A204.1 (cell line): ENCODE measurements around the gene GPC3.
"Not testable (repeated sequence)": the region's sequence is repeated elsewhere in the genome, so short reads cannot be mapped to it uniquely, and the experiment has no call there.

Experiments
- FAIRE-seq: peaks from 2 replicates; lab custom pipeline; 2012; peaks lifted over from hg19 to GRCh38; lab: Jason Lieb, UNC

The GPC3 gene

DNA sequence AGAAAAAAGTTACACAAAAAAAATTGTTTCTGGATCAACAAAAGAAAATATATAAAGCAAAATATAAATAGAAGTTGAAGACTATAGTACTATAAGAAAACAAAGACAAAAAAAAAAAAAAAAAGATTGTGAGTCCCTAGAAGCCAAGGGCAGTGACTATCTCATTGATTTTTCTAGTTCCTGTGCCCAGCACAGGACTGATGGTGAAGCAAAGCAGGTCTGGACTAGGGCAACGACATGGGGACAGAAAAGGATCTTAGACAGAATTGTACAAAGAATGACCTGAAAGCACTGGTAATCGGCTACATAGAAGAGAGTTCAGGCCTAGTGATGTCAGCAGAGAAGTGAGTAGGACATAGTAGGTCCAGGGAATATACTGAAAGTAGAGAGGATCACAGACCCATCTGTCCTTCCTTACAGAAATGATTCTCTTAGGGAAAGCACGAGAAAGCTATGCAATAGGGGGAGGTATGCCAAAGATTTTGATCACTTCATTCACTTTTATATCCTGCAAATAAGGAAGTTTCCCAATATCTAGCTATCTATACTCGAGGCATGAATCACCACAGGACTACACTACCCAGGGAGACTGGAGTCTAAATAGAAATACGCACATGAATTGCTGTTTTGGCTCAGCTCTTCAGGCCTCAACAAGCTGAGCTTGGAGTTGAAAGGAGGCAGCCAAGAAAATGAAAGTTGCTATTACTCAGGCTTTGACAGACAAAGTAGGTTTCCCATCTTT is 339.2 kb downstream of the GPC3 start:
- FAIRE-seq: no peak

DNA sequence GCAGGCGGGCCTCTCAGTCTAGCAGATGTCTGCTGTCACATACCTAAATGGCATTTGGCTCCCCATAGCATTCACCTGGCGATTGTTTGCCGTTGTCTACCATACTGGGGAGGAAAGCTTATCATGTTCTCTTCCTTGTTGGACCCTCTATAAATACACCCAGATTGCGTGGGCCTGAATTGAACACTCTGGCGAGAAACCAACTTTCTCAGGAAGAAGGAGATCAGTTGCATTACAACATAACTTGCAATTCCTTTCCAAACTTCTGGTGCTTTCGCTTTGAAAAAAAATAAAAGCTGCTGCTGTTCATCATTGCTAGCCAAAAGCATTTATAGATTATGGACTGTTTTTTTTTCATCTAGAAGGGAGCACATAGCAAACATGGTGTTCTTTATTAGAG is 340.1 kb downstream of the GPC3 start:
- no peak for FAIRE-seq

- no peak for FAIRE-seq
Observed at GRCh38 chrX:133640161-133641015, 345.0 kb downstream of the GPC3 start.

- no peak for FAIRE-seq
Observed at GRCh38 chrX:133639726-133640125, 345.7 kb downstream of the GPC3 start.

- FAIRE-seq: no peak
Observed at GRCh38 chrX:133638285-133638684, 347.1 kb downstream of the GPC3 start.

DNA sequence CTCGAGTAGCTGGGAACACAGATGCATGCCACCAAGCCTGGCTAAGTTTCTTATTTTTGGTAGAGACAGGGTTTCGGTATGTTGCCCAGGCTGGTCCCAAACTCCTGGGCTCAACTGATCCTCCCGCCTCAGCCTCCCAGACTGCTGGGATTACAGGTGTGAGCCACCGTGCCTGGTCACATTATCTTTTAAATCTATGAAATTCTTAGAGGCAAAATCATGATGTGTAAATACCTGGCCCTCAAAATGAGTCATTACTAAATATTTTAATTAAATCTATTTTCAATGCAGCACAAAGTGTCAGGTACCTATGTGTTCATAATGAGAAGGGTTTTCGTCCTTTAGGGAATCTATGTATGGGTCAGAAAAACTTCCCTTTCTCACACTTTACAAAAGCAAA is 347.6 kb downstream of the GPC3 start:
- no peak for FAIRE-seq

DNA sequence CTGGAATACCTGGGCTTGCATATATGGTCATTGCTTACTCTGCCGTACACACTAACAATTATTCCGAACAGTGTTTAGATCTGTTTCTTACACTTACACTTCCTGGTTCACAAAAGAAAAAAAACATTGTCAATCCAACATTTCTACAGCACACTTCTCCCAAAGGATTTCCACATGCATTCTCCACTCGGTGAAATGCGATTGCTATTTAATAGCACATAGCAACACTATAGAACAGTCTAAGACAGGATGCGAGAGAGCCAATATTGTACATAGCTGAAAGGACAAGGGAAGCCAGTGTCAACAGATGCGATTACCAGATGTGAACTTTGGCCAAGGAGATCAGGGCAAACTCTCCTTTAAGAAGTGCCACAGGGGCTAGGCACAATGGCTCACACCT is 349.4 kb downstream of the GPC3 start:
- no peak for FAIRE-seq

- FAIRE-seq: no peak
Observed at GRCh38 chrX:133634416-133634815, 351.0 kb downstream of the GPC3 start.

- FAIRE-seq: no peak
Observed at GRCh38 chrX:133633950-133634349, 351.4 kb downstream of the GPC3 start.

DNA sequence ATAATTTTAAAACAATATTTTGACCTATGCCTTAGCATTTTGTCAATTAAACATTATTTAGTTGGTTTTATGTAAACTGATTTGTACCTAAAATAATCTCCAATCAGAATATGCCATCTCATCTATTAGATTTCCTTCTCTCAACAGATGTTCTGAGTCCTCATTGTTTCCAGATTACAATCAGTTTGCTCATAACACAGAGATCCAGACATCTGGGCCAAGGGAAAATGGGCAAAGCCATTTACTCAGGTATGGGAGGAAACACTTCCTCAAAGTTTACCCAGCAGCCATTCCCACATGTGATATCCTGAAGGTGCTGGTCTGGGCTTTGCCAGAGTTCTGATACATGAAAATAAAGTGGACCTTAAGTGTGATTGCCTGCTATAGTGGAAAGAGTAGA is 352.2 kb downstream of the GPC3 start:
- FAIRE-seq: no peak

DNA sequence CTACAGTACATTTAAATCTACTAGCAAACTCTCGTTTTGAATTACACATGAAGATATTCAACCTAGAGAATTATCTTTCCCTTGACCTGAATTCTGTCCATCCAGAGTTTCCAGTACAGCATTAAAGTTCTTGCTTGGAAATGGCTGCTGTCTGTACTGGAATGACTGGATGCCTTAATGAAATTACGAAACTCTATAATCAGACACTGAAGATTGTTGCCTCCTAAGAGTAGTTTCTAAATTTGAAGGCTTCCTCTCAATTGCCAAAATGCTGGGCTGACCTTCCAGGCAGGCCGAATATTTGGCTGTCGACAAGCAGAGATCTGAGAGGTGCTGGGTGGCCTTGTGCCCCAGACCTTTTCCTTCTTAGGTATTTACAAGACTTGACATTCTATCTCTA is 355.0 kb downstream of the GPC3 start:
- FAIRE-seq: no peak

DNA sequence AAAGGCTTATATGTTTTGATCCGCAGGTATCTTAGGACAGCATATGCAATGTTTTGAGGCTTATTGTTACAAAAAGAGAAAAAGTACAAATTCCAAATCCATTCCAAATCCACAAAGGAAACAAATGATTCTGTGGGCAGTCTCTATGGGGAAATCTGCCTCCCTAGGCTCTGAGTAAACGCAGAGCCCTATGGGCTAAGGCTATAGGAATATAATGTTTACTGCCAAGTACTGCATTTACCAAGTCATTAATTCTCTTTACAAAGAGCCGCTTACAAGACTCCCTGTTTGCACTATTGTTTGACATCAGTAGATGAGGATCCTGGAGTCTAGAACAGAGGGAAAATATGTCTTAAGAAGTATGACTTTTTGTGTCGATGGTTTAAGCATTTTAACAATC is 357.7 kb downstream of the GPC3 start:
- FAIRE-seq: no peak

- FAIRE-seq: not testable (repeated sequence)
Observed at GRCh38 chrX:133621384-133621783, 364.0 kb downstream of the GPC3 start.

GRCh38 chrX:133611676-133612075 is 373.7 kb downstream of the GPC3 start:
- no peak for FAIRE-seq

DNA sequence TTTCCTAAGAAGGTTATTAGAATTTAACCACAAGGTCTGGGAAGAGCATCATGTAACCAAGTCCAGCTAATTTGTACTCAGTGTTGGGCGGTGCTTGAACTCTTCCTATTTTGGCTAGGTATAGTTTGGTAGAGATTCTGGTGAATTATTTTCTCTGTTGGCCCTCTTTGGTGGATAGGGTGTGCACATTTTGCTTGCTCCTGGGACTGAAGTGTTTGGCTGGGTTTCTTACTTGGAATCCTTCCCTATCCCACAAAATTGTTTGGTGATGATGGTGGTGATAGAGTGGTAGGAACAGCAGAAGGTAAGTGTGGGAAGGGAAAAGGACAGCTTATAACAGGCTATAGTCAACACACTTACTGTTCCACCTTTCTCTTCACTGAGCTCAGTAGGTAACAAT is 375.3 kb downstream of the GPC3 start:
- FAIRE-seq: no peak

GRCh38 chrX:133609166-133609565 is 376.2 kb downstream of the GPC3 start:
- FAIRE-seq: no peak

DNA sequence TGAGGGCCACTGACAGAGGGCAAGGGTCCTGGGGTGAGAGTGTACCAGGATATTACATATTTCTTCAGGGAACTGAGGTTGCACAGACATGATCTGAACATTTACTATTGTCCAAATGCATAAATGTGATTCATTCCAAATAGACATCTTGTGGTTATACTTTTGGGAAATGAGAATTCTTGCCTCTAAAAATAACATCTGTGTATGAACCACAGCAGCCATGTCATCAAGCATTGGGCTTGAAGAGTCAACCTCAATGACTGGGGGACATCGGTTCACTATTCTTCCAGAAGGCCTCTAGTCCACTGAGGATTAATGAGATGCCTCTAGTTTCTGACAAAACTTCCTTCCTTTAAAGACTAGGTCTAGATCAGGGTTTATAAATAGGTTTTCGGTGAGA is 377.0 kb downstream of the GPC3 start:
- FAIRE-seq: no peak

DNA sequence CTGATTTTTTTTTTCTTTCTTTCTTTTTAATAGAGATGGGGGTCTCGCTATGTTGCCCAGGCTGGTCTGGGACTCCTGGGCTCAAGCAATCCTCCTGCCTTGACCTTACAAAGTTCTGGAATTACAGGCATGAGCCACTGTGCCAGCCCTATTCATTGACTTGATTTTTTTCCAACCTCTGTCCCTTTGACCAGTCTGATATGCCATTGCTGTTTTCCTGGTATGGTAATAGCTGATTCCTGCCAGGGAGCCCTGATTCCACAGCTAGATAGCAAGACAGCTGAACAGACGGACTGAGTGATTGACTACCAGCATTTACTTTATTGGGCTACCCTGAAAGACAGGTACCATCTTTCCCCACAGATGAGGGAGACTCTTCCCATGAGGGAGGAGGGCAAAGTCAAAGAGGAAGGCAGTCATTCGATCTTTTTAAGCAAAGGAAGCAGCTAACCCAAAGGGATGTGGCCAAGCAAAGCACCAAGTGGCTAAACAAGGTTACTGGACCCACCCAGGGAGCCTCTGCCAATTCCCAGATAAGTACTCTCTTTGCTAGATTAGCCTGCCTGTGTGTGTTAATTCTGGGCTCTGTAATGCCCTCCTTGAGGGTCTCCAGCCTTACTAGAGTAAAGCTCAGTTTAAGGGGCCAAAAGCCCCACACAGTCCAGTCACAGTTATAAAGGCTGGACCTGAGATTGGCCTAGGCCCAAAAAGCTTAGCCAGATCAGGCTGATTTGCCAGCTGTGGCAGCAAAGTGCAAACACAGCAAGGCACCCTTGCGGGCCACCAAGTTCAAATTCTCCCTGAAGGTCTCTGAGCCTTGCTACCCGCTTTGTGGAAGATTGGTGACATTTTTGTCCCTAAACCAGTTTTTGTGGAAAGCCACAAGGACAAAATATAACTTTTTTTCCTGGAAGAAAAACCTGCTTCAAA is 377.7 kb downstream of the GPC3 start:
- no peak for FAIRE-seq

DNA sequence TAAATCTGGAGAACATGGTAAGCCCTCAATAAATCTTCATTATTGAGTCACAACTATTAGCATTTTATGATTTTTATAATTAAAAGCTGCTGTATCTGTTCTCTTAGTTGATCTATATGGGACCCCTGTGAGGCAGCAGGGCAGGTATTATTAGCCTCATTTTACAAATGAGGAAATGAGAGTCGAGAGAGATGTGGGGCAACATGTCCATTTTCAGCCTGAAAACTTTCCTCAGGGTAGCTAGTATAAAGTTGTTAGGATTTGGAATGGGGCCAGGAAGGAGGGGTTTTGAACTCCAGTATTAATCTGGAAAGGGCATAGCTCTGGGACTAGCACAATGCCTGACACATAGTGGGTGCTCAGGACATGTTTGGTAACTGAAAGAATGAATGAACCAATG is 378.4 kb downstream of the GPC3 start:
- FAIRE-seq: no peak

DNA sequence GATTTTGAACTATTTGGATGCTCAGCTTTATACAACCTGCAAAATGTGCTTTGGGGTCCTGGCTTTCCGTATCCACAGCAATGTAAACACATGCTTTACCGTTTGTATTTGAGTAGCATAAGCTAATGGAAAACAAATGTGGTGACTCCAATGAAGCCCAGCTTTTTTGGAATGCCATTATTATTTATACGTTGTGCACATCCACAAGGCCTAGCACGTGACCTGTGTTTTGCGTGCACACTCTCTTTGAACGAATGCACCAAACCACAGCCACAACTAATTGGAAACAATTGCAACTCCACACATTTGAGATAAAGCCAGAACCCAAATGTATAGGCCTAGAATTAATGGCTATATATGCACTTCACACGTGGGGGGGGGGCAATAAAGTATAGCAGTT is 380.6 kb downstream of the GPC3 start:
- FAIRE-seq: no peak

GRCh38 chrX:133602881-133603280 is 382.5 kb downstream of the GPC3 start:
- no peak for FAIRE-seq

DNA sequence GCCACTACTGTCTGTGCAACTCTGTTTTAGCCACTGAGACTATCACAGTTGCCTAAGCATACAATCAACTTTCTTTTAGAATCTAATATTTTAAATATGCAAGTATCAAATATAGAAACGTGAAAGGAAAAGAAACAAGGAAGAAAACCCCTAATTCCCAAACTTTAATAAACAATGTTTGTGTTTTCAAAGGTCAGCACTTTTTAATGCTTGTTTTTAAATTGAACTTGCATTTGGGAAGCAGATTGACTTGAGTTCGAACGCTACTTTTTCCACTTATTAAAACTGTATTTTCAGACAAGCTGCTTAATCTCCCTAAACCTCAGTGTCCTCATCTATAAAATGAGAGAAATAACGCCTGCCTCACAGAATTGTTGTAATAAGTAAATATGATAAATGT is 384.3 kb downstream of the GPC3 start:
- FAIRE-seq: no peak

- FAIRE-seq: no peak
Observed at GRCh38 chrX:133600536-133600935, 384.9 kb downstream of the GPC3 start.
